ENCODE results near the gene CCDC7. TPM values are rescaled to one million over a fixed set of nuclear protein-coding genes. Genes with fewer than 3 reads are reported as not detected.
A peak's percentile ranks its signal among the peaks of the same experiment; 100 is the strongest.
"Not testable (repeated sequence)": the region's sequence is repeated elsewhere in the genome, so short reads cannot be mapped to it uniquely, and the experiment has no call there.

Gene CCDC7
- total RNA-seq, 2 experiments from 2014 or later: 69.4 to 72.9 TPM

GRCh38 chr10:32909456-32909855 lies 463.5 kb downstream of the CCDC7 start:
- TF ChIP-seq, protein P1, sequence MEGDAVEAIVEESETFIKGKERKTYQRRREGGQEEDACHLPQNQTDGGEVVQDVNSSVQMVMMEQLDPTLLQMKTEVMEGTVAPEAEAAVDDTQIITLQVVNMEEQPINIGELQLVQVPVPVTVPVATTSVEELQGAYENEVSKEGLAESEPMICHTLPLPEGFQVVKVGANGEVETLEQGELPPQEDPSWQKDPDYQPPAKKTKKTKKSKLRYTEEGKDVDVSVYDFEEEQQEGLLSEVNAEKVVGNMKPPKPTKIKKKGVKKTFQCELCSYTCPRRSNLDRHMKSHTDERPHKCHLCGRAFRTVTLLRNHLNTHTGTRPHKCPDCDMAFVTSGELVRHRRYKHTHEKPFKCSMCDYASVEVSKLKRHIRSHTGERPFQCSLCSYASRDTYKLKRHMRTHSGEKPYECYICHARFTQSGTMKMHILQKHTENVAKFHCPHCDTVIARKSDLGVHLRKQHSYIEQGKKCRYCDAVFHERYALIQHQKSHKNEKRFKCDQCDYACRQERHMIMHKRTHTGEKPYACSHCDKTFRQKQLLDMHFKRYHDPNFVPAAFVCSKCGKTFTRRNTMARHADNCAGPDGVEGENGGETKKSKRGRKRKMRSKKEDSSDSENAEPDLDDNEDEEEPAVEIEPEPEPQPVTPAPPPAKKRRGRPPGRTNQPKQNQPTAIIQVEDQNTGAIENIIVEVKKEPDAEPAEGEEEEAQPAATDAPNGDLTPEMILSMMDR (IDR thresholded peaks at IDR 0.05): no peak
- peaks cover 82% of the 10 kb centered on the region for H3K36me3 ChIP-seq (ENCODE audit: insufficient read depth, low read length)
- DNase-seq: no peak

GRCh38 chr10:32909970-32910369 lies 464.0 kb downstream of the CCDC7 start:
- H3K4me1 ChIP-seq (ENCODE audit: insufficient read depth, low read length); H3K27me3 Mint-ChIP-seq; DNase-seq; H3K27ac Mint-ChIP-seq; H3K27ac ChIP-seq (ENCODE audit: low read depth in 1 of 2, low read length in 2 of 2); H3K27me3 ChIP-seq (ENCODE audit: control insufficient read depth in 1 of 2, insufficient read depth in 2 of 2, low read length in 2 of 2); H3K4me3 ChIP-seq (ENCODE audit: low read length); intact Hi-C loops (cut with DNase I, micrococcal nuclease); H3K9me3 ChIP-seq (ENCODE audit: control insufficient read depth in 1 of 2, insufficient read depth in 1 of 2, low read length in 2 of 2); ATAC-seq (ENCODE audit: poor library complexity); H3K4me3 Mint-ChIP-seq; H3K9me3 Mint-ChIP-seq; CTCF ChIA-PET: not testable (repeated sequence)
- POLR2A ChIA-PET: interaction anchor here (1.2 kb wide), 1 partner anchor 43 kb away, joined by 3 read pairs; no protein-coding TSS in a partner anchor
- peaks cover 89% of the 10 kb centered on the region for H3K36me3 Mint-ChIP-seq (ENCODE audit: low read depth)
- peaks cover 13% of the 10 kb centered on the region for H3K4me1 Mint-ChIP-seq (ENCODE audit: low read depth)
- peaks cover 77% of the 10 kb centered on the region for H3K36me3 ChIP-seq (ENCODE audit: insufficient read depth, low read length)

More at GRCh38 chr10:32909456-32909855, 463.5 kb downstream of the CCDC7 start:
- Histone ChIP-seq H3K27me3 (ENCODE audit: control insufficient read depth in 1 of 2, insufficient read depth in 2 of 2, low read length in 2 of 2) (no peaks in the 10 kb centered on the region), H3K27ac (ENCODE audit: low read depth in 1 of 2, low read length in 2 of 2) (no peak overlapping the region), H3K4me1 (ENCODE audit: insufficient read depth, low read length) (no peaks in the 10 kb centered on the region), H3K4me3 (ENCODE audit: low read length) (no peak overlapping the region), H3K9me3 (ENCODE audit: control insufficient read depth in 1 of 2, insufficient read depth in 1 of 2, low read length in 2 of 2) (no peaks in the 10 kb centered on the region)
- ChIA-PET POLR2A (interaction anchor here (1.2 kb wide), 1 partner anchor 43 kb away, joined by 3 read pairs; no protein-coding TSS in a partner anchor), CTCF (interaction anchor here (1.2 kb wide), 1 partner anchor 10 kb away, joined by 4 read pairs; no protein-coding TSS in a partner anchor)
- Mint-ChIP-seq H3K27me3 (no peaks in the 10 kb centered on the region), H3K36me3 (ENCODE audit: low read depth) (peaks cover 88% of the 10 kb centered on the region), H3K27ac (peak overlapping the region; percentile 44), H3K9me3 (no peaks in the 10 kb centered on the region), H3K4me3 (no peak overlapping the region), H3K4me1 (ENCODE audit: low read depth) (peaks cover 8% of the 10 kb centered on the region)
- intact Hi-C loops (cut with DNase I, micrococcal nuclease): no loop called here
- ATAC-seq (ENCODE audit: poor library complexity): no peak

- ATAC-seq (ENCODE audit: poor library complexity): no peak
- Mint-ChIP-seq H3K9me3 (no peaks in the 10 kb centered on the region), H3K4me3 (no peak overlapping the region), H3K27ac (no peak overlapping the region), H3K36me3 (ENCODE audit: low read depth) (peaks cover 89% of the 10 kb centered on the region), H3K27me3 (no peaks in the 10 kb centered on the region), H3K4me1 (ENCODE audit: low read depth) (peaks cover 19% of the 10 kb centered on the region)
- intact Hi-C loops (cut with DNase I, micrococcal nuclease): no loop called here
- POLR2A ChIA-PET: no interaction called here
- TF ChIP-seq, protein P1 (IDR thresholded peaks at IDR 0.05): no peak
- no peaks in the 10 kb centered on the region for H3K4me1 ChIP-seq (ENCODE audit: insufficient read depth, low read length)
- H3K27ac ChIP-seq (ENCODE audit: low read depth in 1 of 2, low read length in 2 of 2): no peak overlapping the region
- no peaks in the 10 kb centered on the region for H3K27me3 ChIP-seq (ENCODE audit: control insufficient read depth in 1 of 2, insufficient read depth in 2 of 2, low read length in 2 of 2)
- no peak overlapping the region for H3K4me3 ChIP-seq (ENCODE audit: low read length)
- H3K9me3 ChIP-seq (ENCODE audit: control insufficient read depth in 1 of 2, insufficient read depth in 1 of 2, low read length in 2 of 2): no peaks in the 10 kb centered on the region
- DNase-seq: no peak
- H3K36me3 ChIP-seq (ENCODE audit: insufficient read depth, low read length): peaks cover 70% of the 10 kb centered on the region
- CTCF ChIA-PET: no interaction called here
These were observed 465.5 kb downstream of the CCDC7 start for GRCh38 chr10:32911285-32912016.

DNA sequence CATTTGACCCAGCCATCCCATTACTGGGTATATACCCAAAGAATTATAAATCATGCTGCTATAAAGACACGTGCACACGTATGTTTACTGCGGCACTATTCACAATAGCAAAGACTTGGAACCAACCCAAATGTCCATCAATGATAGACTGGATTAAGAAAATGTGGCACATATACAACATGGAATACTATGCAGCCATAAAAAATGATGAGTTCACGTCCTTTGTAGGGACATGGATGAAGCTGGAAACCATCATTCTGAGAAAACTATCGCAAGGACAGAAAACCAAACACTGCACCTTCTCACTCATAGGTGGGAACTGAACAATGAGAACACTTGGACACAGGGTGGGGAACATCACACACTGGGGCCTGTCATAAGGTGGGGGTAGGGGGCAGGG lies 471.9 kb downstream of the CCDC7 start:
- ATAC-seq (ENCODE audit: poor library complexity); H3K27ac Mint-ChIP-seq; intact Hi-C loops (cut with DNase I, micrococcal nuclease): not testable (repeated sequence)

More for the DNA sequence above, 471.9 kb downstream of the CCDC7 start:
- H3K27ac ChIP-seq (ENCODE audit: low read depth in 1 of 2, low read length in 2 of 2); H3K27me3 Mint-ChIP-seq; H3K9me3 ChIP-seq (ENCODE audit: control insufficient read depth in 1 of 2, insufficient read depth in 1 of 2, low read length in 2 of 2); DNase-seq; H3K27me3 ChIP-seq (ENCODE audit: control insufficient read depth in 1 of 2, insufficient read depth in 2 of 2, low read length in 2 of 2); H3K4me3 Mint-ChIP-seq; H3K4me1 ChIP-seq (ENCODE audit: insufficient read depth, low read length); POLR2A ChIA-PET; H3K4me3 ChIP-seq (ENCODE audit: low read length); H3K9me3 Mint-ChIP-seq; CTCF ChIA-PET: not testable (repeated sequence)
- Mint-ChIP-seq H3K36me3 (ENCODE audit: low read depth) (peaks cover 98% of the 10 kb centered on the region), H3K4me1 (ENCODE audit: low read depth) (peaks cover 29% of the 10 kb centered on the region)
- peaks cover 52% of the 10 kb centered on the region for H3K36me3 ChIP-seq (ENCODE audit: insufficient read depth, low read length)
